GM21619 (cell line): ENCODE data around the gene INCENP.
"Not testable (repeated sequence)": the region's sequence is repeated elsewhere in the genome, so short reads cannot be mapped to it uniquely, and the experiment has no call there.

ENCODE experiments used
- ATAC-seq: cut with Tn5 transposase; IDR thresholded peaks from one replicate; pipeline ENCODE4 v1.9.1; 2021; ENCODE audit not compliant: unreplicated experiment

INCENP gene

DNA sequence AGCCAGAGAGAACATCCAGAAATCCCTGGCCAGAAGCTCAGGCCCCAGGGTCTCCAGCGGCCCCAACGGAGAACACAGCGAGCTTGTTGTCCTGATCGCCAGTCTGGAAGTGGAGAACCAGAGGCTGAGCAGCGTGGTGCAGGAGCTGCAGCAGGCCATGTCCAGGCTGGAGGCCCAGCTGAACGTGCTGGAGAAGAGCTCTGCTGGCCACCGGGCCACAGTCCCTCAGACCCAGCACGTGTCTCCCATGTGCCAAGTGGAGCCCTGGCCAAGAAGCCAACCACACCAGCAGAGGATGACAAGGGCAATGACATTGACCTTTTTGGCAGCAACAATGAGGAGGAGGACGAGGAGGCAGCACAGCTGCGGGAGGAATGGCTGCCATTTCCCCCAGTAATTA lies 45.6 kb downstream of the INCENP start:
- ATAC-seq: no peak

DNA sequence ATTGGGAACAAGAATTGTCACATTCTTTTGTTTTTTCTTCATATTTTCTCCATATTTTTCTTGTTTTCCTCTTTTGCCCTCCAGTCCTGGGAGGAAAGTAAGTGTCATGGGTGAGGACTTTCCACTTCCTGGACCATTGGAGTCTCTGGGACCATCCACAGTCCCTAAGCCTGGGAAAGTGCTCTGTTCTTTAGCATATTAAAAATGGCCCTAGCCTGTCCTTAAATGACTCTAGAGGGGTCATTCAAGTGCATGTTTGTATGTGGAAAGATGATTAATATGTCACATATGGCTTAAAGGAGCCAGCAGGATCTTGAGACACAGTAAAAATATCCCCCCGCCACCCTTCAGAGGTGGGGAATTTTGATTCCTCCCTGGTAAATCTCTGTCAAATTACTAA lies 46.1 kb downstream of the INCENP start:
- ATAC-seq: no peak

DNA sequence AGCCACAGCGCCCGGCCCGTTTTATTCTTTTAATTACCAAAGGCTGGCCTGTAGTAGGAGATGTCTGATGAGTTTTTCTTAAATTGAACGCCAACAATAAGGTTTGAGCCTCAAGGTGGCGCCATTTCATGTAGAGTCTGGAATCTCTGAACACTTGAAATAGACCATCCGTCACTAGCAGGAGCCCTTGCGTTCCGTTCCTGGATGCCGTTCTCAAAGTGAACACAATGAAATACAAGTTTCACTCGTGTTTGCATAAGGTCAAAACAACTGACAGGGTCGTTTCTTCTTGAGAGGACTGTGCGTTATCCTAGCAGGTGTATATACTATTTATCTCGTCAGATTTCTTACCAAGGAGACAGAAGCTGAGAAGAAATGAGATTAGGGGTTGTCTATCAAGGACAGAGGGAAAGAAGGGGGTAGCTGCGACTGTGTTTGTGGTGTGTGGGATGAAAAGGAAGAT lies 47.5 kb downstream of the INCENP start:
- no peak for ATAC-seq

DNA sequence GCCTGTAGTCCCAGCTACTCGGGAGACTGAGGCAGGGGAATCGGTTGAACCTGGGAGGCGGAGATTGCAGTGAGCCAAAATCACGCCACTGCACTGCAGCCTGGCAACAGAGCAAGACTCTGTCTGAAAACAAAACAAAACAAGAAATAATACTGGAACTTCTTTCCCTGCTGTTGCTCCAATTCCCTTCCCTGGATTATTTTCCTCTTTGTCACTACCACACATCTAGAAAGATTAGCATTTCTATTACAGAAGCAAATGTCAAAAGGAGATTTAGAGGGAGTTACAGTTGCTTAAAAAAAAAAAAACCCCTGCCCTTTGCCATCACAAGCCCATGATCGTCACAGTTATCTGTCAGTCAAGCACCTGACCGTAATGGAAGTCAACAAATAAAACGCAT lies 48.5 kb downstream of the INCENP start:
- no peak for ATAC-seq

DNA sequence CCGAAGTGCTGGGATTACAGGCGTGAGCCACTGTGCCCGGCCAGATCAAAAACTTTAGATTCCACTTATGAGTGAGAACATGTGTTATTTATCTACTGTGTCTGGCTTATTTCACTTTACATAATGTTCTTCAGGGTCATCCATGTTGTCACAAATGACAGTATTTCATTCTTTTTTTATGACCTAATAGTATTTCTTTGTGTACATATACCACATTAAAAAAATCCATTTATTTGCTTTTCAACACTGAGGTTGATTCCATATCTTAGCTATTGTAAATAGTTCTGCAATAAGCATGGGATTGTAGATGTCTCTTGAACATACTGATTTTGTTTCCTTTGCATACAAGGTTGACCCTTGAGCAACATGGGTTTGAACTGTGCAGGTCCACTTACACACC lies 53.0 kb downstream of the INCENP start:
- no peak for ATAC-seq

DNA sequence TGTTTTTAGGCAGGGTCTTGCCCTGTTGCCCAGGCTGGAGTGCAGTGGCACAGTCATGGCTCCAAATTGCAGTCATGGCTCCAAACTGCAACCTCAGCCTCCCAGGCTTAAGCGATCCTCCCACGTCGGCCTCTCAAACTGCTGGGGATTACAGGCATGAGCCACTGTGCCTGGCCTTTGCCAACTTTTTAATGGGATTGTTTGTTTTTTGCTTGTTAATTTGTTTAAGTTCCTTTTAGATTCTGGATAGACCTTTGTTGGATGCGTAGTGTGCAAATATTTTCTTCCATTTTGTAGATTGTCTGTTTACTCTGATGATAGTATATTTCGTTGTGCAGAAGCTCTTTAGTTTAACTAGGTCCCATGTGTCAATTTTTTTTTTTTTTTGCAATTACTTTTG lies 56.2 kb downstream of the INCENP start:
- no peak for ATAC-seq

DNA sequence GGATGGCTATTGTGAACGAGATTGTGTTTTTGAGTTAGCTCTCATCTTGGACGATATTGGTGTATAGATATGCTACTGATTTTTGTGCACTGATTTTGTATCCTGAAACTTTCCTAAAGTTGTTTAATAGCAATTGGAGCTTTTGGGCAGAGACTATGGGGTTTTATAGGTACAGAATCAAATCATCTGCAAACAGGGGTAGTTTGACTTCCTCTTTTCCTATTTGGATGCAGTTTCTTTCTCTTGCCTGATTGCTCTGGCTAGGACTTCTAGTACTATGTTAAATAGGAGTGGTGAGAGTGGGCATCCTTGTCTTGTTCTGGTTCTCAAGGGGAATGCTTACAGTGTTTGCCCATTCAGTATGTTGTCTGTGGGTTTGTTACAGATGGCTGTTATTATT lies 57.3 kb downstream of the INCENP start:
- ATAC-seq: no peak

DNA sequence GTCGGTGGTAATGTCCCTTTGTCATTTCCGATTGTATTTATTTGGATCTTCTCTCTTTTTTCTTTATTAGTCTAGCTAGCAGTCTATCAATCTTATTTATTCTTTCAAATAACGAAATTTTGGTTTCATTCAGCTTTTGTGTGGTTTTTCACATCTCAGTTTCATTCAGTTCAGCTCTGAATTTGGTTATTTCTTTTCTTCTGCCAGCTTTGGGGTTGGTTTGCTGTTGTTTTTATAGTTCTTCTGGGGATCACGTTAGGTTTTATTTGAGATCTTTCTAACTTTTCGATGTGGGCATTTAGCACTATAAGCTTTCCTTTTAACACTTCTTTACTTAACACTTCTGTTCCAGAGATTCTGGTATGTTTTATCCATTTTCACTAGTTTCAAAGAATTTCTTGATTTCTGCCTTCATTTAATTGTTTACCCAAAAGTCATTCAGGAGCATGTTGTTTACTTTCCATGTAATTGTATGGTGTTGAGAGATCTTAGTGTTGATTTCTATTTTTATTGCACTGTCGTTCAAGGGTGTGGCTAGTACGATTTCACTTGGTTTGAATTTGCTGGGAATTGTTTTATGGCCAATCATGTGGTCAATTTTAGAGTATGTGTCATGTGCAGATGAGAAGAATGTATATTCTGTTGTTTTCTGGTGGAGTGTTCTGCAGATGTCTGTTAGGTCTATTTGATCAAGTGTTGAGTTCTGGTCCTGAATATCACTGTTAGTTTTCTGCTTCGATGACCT lies 58.5 kb downstream of the INCENP start:
- no peak for ATAC-seq

DNA sequence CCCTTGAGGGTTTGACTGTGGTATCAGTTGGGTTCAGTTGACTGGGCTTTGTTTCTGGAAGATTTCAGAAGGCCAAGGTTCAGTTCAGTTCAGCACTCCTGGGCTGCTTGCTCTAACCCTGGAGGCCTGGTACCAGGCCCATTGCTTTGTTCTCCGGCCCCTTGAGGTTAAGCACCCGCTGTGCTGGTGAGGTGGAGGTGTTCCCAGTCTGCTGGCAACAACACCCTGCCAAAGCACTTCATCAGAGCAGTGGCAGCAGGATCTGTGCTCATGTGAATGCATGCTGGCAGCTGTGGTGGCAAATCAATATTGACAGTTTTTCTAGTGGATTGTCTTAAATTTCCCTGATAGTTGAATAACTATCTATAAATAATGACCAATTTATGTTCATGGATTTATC lies 62.4 kb downstream of the INCENP start:
- ATAC-seq: no peak

DNA sequence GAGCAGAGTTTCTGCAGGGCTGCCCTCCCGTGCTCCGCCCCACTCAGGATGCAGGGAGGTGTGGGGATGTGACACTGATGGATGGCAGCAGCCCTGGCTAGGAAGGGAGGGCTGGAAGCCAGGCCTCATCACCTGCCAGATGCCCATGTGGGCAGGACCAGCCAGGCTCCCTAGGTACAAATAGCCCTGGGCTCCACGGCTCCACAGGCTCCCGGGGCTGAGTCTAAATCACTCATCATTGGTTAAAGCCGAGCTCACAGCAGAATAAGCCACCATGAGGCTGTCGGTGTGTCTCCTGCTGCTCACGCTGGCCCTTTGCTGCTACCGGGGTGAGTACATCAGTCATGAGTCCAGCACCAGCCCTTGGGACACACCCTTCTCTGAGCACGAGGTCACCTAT lies 66.2 kb downstream of the INCENP start, which contains the start of gene SCGB1D1:
Gene SCGB1D1 (plus strand): TSS at position 206 of the 400 bp plus-strand sequence. CDS start 69 bp downstream, at position 275.
- no peak for ATAC-seq

DNA sequence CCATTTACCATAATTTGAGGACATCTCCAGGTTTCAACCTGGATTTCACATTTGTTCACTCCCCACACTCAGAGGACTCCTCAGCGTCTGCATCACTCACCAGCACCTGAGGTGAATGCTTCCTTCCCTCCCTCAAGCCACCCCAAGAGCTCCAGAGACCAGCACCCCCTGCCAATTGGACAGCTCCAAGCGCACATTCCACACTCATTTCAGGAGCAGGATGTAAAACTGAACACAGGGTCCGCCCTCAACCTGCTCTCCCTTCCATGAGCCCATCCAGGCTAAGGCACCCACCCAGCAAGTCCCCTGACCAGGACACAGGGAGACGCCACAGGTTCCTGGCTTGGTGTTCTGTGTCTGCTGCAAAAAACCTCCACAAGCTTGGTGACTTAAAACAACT lies 70.1 kb downstream of the INCENP start:
- no peak for ATAC-seq

DNA sequence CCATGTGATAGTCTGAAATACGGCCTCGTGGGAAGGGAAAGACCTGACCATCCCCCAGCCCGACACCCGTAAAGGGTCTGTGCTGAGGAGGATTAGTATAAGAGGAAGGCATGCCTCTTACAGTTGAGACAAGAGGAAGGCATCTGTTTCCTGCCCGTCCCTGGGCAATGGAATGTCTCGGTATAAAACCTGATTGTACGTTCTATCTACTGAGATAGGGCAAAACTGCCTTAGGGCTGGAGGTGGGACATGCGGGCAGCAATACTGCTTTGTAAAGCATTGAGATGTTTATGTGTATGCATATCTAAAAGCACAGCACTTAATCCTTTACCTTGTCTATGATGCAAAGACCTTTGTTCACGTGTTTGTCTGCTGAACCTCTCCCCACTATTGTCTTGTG lies 71.2 kb downstream of the INCENP start:
- ATAC-seq: not testable (repeated sequence)

DNA sequence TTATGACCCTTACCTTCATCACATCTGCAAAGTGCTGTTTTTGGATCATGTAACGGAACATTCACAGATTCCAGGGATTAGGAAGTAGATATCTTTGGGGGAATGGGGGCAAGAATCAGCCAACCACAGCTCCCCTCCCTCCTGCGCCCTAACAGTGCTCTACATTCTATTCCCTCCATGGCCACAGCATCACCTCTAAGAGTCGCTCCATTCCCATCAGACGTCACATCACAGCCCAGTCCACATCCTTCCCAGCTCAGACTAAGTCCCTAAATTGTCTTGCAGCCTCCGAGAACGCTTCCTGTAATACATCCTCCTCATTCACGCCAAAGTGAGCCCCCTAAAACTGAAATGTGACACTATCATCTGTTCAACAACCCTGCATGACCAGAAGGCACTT lies 72.1 kb downstream of the INCENP start:
- no peak for ATAC-seq

DNA sequence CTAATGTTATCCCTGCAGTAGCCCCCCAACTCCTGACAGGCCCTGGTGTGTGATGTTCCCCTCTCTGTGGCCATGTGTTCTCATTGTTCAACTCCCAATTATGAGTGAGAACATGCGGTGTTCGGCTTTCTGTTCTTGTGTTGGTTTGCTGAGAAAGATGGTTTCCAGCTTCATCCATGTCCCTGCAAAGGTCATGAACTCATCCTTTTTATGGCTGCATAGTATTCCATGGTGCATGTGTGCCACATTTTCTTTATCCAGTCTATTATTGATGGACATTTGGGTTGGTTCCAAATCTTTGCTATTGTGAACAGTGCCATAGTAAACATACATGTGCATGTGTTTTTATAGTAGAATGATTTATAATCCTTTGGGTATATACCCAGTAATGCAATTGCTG lies 73.6 kb downstream of the INCENP start:
- not testable (repeated sequence) for ATAC-seq

DNA sequence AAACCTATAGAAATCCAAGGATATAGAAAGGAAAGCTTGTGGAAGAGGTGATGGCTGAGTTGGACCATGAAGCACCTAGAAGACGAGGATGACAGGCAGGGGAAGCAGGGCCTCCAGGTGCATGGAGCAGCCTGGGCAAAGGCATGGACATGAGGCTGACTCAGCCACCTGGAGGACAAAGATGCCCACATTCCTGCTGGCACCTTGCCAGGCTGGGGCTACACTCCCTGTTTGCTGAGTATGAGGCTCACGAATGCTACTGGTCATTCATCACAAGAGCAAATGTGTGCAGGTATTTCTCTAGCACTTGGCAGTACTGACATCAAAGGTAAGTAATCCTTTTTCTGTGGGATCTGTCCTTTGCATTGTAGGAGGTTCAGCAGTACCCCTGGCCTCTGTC lies 77.6 kb downstream of the INCENP start:
- ATAC-seq: no peak
